SK-N-MC (cell line): Measurements from ENCODE around the gene ACVRL1.

Source experiments
- EZH2 ChIP-seq: fragments of 200-600 bp; sonication (generic); IDR thresholded peaks from one replicate; pipeline ENCODE4 v1.6.1; 2017; ENCODE audit warnings: antibody characterized with exemption
- FOXP2 ChIP-seq: optimal IDR thresholded peaks from 2 replicates; pipeline ENCODE3; 2011; ENCODE audit warnings: mild to moderate bottlenecking, moderate library complexity; ENCODE audit not compliant: insufficient read depth; ENCODE audit errors: extremely low read length, control extremely low read depth
- POLR2AphosphoS5 ChIP-seq: IDR thresholded peaks from 2 replicates; pipeline ENCODE4 v1.6.1; 2012; ENCODE audit warnings: mild to moderate bottlenecking, low read depth, low read length, borderline replicate concordance

DNA sequence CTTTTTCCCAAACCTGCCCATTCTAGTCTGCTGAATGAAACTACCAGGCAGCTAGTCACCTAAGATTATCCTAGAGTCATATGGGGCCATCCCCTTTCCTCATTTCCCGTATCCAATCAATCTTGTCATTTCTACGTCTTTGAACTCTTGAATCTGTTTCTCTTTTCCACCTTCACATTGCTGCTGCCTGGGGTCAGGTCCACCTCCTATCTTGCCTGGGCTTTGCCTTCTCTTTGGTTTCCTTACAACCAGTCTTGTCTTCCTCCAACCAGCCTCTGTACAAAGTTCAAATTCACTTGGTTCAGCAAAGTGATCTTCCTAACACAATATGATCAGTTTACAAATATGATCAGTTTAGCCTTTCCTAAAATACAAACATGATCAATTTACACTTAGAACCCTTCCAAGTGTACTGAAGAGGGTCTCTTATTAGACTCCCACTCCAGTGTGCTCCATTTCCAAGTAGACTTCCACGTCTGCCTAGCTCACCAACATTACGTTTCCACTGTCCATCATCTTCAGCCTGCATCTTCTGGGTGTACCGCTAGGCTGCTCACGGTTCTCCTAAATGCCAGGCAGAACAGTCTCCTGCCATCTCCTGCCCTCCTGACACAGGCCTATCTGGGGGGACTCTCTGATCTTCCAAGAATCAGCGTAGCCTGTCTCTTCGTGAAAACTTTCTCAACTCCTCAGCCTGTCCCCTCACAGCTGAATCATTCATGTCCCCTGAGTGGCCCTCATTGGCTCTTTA, 40.1 kb downstream of the ACVRL1 start:
- no peak for TF ChIP-seq EZH2
- TF ChIP-seq POLR2AphosphoS5, result no peak
- no peak for TF ChIP-seq FOXP2
